Measurements from ENCODE around the gene C10orf95. TPM values are rescaled to one million over a fixed set of nuclear protein-coding genes. Genes with fewer than 3 reads are reported as not detected.

C10orf95 gene
- polyA plus RNA-seq, 1 of the 3 experiments (the other 2 are of a cell fraction): 0.07 TPM

DNA sequence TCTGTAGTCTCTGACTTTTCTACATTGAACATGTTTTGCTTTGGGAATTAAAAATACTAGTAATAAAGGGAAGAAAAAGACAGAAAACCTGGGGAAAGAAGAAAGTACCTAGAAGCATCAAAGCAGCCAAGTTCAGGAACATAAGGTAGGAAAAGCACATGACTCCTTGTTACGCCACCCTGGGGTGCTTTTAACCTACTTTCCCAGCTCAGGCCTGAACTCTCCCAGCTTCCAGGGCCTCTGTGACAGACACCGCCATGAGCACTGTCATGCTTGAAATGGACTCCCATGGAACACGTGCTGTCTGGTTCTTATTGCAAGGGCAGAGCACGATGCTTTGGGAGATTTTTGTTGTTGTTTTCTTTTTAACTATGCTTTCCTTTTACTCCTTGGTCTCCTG, 39.8 kb upstream of the C10orf95 start:
- no peak overlapping the region for H3K4me2 ChIP-seq
- H4K20me1 ChIP-seq (ENCODE audit: insufficient read depth): peaks cover 55% of the 10 kb centered on the region
- no peaks in the 10 kb centered on the region; a peak in 1 of 4 replicates for H3K4me1 ChIP-seq (ENCODE audit: control insufficient read depth in 1 of 2, insufficient read depth in 2 of 2, low read depth in 1 of 2, low read length in 1 of 2)
- no peak overlapping the region for H3K4me3 ChIP-seq (ENCODE audit: low read depth in 2 of 2, low read length in 1 of 2)
- no peak overlapping the region for H3K27ac ChIP-seq (ENCODE audit: low read depth in 2 of 2, low read length in 1 of 2)
- TF ChIP-seq IRF3 (IDR thresholded peaks at IDR 0.05; ENCODE audit: low read depth, low read length) (no peak), RXRA (IDR thresholded peaks at IDR 0.05; ENCODE audit: borderline replicate concordance, low read depth) (no peak), YY1 (IDR thresholded peaks at IDR 0.05; ENCODE audit: low read depth) (no peak), FOXM1 (IDR thresholded peaks at IDR 0.05; ENCODE audit: low read depth) (no peak), NRF1 (IDR thresholded peaks at IDR 0.05; ENCODE audit: low read depth, low read length) (no peak), FOXJ3 (CRISPR knock-in tag; IDR thresholded peaks at IDR 0.05) (no peak), PBX3 (IDR thresholded peaks at IDR 0.05) (no peak), CTCF (IDR thresholded peaks at IDR 0.05) (no peak), EZH2phosphoT487 (IDR thresholded peaks at IDR 0.05; ENCODE audit: borderline replicate concordance, low read depth) (no peak), FOSL2 (IDR thresholded peaks at IDR 0.05; ENCODE audit: borderline replicate concordance, low read depth) (no peak), POLR2AphosphoS5 (IDR thresholded peaks at IDR 0.05; ENCODE audit: low read depth, low read length) (no peak), RFX5 (IDR thresholded peaks at IDR 0.05; ENCODE audit: low read length) (no peak), NFIC (IDR thresholded peaks at IDR 0.05; ENCODE audit: borderline replicate concordance) (no peak), USF1 (IDR thresholded peaks at IDR 0.05; ENCODE audit: borderline replicate concordance, low read depth) (no peak), EP300 (IDR thresholded peaks at IDR 0.05; ENCODE audit: borderline replicate concordance in 1 of 2, low read depth in 1 of 2, low read length in 1 of 2) (no peak), MAX (IDR thresholded peaks at IDR 0.05; ENCODE audit: low read depth) (no peak)
- TF ChIP-seq, protein P1, sequence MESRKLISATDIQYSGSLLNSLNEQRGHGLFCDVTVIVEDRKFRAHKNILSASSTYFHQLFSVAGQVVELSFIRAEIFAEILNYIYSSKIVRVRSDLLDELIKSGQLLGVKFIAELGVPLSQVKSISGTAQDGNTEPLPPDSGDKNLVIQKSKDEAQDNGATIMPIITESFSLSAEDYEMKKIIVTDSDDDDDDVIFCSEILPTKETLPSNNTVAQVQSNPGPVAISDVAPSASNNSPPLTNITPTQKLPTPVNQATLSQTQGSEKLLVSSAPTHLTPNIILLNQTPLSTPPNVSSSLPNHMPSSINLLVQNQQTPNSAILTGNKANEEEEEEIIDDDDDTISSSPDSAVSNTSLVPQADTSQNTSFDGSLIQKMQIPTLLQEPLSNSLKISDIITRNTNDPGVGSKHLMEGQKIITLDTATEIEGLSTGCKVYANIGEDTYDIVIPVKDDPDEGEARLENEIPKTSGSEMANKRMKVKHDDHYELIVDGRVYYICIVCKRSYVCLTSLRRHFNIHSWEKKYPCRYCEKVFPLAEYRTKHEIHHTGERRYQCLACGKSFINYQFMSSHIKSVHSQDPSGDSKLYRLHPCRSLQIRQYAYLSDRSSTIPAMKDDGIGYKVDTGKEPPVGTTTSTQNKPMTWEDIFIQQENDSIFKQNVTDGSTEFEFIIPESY (IDR thresholded peaks at IDR 0.05; ENCODE audit: borderline replicate concordance, low read depth): no peak
- WGBS (ENCODE audit: low lambda C conversion rate): 93% methylated on average over 4 of the region's 4 CpGs
- H3K9me2 ChIP-seq: no peaks in the 10 kb centered on the region
- no peaks in the 10 kb centered on the region for H3F3A ChIP-seq (replicated peaks; ENCODE audit: insufficient read depth)
- POLR2A ChIA-PET: no interaction called here
- peaks cover 74% of the 10 kb centered on the region for H3K79me2 ChIP-seq (ENCODE audit: insufficient read depth)
- H3K27me3 ChIP-seq (ENCODE audit: insufficient read depth): no peaks in the 10 kb centered on the region
- DNase-seq: no peak
- H3K9ac ChIP-seq: no peak overlapping the region
- CTCF ChIA-PET: interaction anchor here (1.0 to 1.4 kb wide), 2 partner anchors 12 to 93 kb away, joined by 4 to 6 read pairs; partner anchors contain the start of genes ACTR1A and SUFU
- peaks cover 21 to 34% of the 10 kb centered on the region in 2 experiments for H3K36me3 ChIP-seq (replicated peaks in 1 of 2; ENCODE audit: control insufficient read depth in 1 of 2, insufficient read depth in 2 of 2, low read length in 1 of 2)
- no peaks in the 10 kb centered on the region for H3K9me3 ChIP-seq
- no peak overlapping the region for H2AFZ ChIP-seq (ENCODE audit: low read depth)

Data from SK-N-SH (cell line).